H1 (cell line): ENCODE results near the gene PRDM15. TPM values are rescaled to one million over a fixed set of nuclear protein-coding genes. Genes with fewer than 3 reads are reported as not detected.

Experiments used
- CTCF ChIA-PET: fragments of 300-600 bp; sonication (Branson Sonifier 250); formaldehyde crosslinking; loops from one replicate; lab custom pipeline; 2021; ENCODE audit not compliant: partially characterized antibody; lab: Charles Lee
- POLR2A ChIA-PET: fragments of 300-600 bp; sonication (Branson Sonifier 250); formaldehyde crosslinking; loops from one replicate; lab custom pipeline; 2021; ENCODE audit warnings: inconsistent platforms; ENCODE audit not compliant: partially characterized antibody; lab: Charles Lee
- DNase-seq, 2 experiments: peaks; one replicate each; pipeline versions ENCODE4 v3.0.0 to v3.0.0-alpha.2; 2010 to 2022; ENCODE audit warnings: low spot score in 2 of 2, low read depth in 1 of 2, mixed read lengths in 1 of 2
- FAIRE-seq: peaks from 2 replicates; lab custom pipeline; 2011; peaks lifted over from hg19 to GRCh38; lab: Jason Lieb, UNC
- H2AFZ ChIP-seq: 2 replicates; pipeline ENCODE4 v1.8.1; 2012; ENCODE audit warnings: low read length, inconsistent platforms
- H2AK5ac ChIP-seq: 2 replicates; pipeline ENCODE4 v1.6.1; 2013; ENCODE audit warnings: low read depth, low read length
- H2BK120ac ChIP-seq: replicated peaks from 2 replicates; pipeline ENCODE3; 2013; ENCODE audit warnings: low read depth, low read length, inconsistent platforms
- H2BK12ac ChIP-seq: 2 replicates; pipeline ENCODE4 v1.6.1; 2013; ENCODE audit warnings: low read depth, low read length
- H2BK15ac ChIP-seq: 2 replicates; pipeline ENCODE4 v1.6.1; 2013; ENCODE audit warnings: low read length
- H2BK20ac ChIP-seq: 2 replicates; pipeline ENCODE4 v1.6.1; 2013; ENCODE audit warnings: low read length
- H2BK5ac ChIP-seq: 2 replicates; pipeline ENCODE4 v1.6.1; 2013; ENCODE audit warnings: low read depth, low read length
- H3K14ac ChIP-seq: 2 replicates; pipeline ENCODE4 v1.6.1; 2013; ENCODE audit warnings: inconsistent platforms; ENCODE audit not compliant: insufficient read length
- H3K18ac ChIP-seq: 2 replicates; pipeline ENCODE4 v1.6.1; 2013; ENCODE audit warnings: low read length; ENCODE audit errors: extremely low read depth
- H3K23ac ChIP-seq: 2 replicates; pipeline ENCODE4 v1.6.1; 2013; ENCODE audit warnings: inconsistent platforms; ENCODE audit not compliant: insufficient read length
- H3K23me2 ChIP-seq: 2 replicates; pipeline ENCODE4 v1.6.1; 2013; ENCODE audit warnings: low read depth, low read length
- H3K27ac ChIP-seq: 2 replicates; pipeline ENCODE4 v1.6.1; 2011; ENCODE audit warnings: low read depth, low read length, inconsistent platforms
- H3K27me3 ChIP-seq, 4 experiments: replicated peaks in 1 of 4; 1 replicate in 1 of 4; 2 replicates in 3 of 4; pipeline versions ENCODE4 v1.6.1 to v1.8.1; 2011 to 2013; ENCODE audit warnings: low read length in 3 of 4, mild to moderate bottlenecking in 3 of 4, inconsistent platforms in 2 of 4, mixed read lengths in 2 of 4, moderate library complexity in 1 of 4; ENCODE audit not compliant: control insufficient read depth in 3 of 4, insufficient read depth in 3 of 4; ENCODE audit errors: extremely low read depth in 1 of 4
- H3K36me3 ChIP-seq, 4 experiments: 2 replicates each; pipeline versions ENCODE4 v1.6.1 to v1.8.1; 2011 to 2013; ENCODE audit warnings: mild to moderate bottlenecking in 4 of 4, low read length in 3 of 4, moderate library complexity in 2 of 4, control low read depth in 1 of 4, inconsistent platforms in 1 of 4; ENCODE audit not compliant: insufficient read depth in 4 of 4, control insufficient read depth in 2 of 4
- H3K4ac ChIP-seq: replicated peaks from 2 replicates; pipeline ENCODE3; 2013; ENCODE audit warnings: low read length, low read depth, mixed read lengths, inconsistent platforms; ENCODE audit not compliant: insufficient read length
- H3K4me1 ChIP-seq, 4 experiments: replicated peaks in 1 of 4; 1 replicate in 1 of 4; 2 replicates in 3 of 4; pipeline versions ENCODE4 v1.6.1 to v1.8.1; 2011 to 2013; ENCODE audit warnings: low read length in 3 of 4, inconsistent platforms in 2 of 4, mixed read lengths in 1 of 4; ENCODE audit not compliant: insufficient read depth in 4 of 4, control insufficient read depth in 3 of 4
- H3K4me2 ChIP-seq, 2 experiments: 2 replicates each; pipeline versions ENCODE4 v1.6.1 to v1.8.1; 2011 to 2013; ENCODE audit warnings: low read depth in 2 of 2, low read length in 2 of 2, control low read depth in 1 of 2, inconsistent platforms in 1 of 2, mild to moderate bottlenecking in 1 of 2; ENCODE audit not compliant: insufficient read depth in 1 of 2
- H3K4me3 ChIP-seq, 4 experiments: fragments of 200-600, 300-600 bp in 1 of 4; sonication (generic), shearing (Covaris generic), sonication (Bioruptor Twin) in 1 of 4; 2 replicates each; pipeline versions ENCODE4 v1.5.1 to v1.8.1; 2011 to 2016; ENCODE audit warnings: low read length in 4 of 4, low read depth in 3 of 4, control low read depth in 2 of 4, inconsistent platforms in 2 of 4, mild to moderate bottlenecking in 2 of 4, mixed read lengths in 1 of 4, moderate library complexity in 1 of 4; ENCODE audit not compliant: insufficient read depth in 2 of 4; ENCODE audit errors: extremely low read depth in 1 of 4
- H3K56ac ChIP-seq: replicated peaks from 2 replicates; pipeline ENCODE3; 2013; ENCODE audit warnings: low read depth, mild to moderate bottlenecking, mixed read lengths, low read length, inconsistent platforms; ENCODE audit not compliant: insufficient read length
- H3K79me1 ChIP-seq: 2 replicates; pipeline ENCODE4 v1.6.1; 2013; ENCODE audit warnings: low read depth, low read length, control low read depth
- H3K79me2 ChIP-seq, 2 experiments: 2 replicates each; pipeline versions ENCODE4 v1.6.1 to v1.8.1; 2012 to 2013; ENCODE audit warnings: low read length in 2 of 2, mild to moderate bottlenecking in 2 of 2, inconsistent platforms in 1 of 2; ENCODE audit not compliant: insufficient read depth in 2 of 2, control insufficient read depth in 1 of 2
- H3K9ac ChIP-seq, 4 experiments: replicated peaks in 1 of 4; 1 replicate in 1 of 4; 2 replicates in 3 of 4; pipeline versions ENCODE4 v1.6.1 to v1.8.1; 2011 to 2013; ENCODE audit warnings: low read depth in 3 of 4, low read length in 3 of 4, control low read depth in 2 of 4, mild to moderate bottlenecking in 2 of 4, moderate library complexity in 2 of 4, inconsistent platforms in 1 of 4; ENCODE audit errors: extremely low read depth in 1 of 4
- H3K9me3 ChIP-seq, 2 experiments: 2 replicates each; pipeline versions ENCODE4 v1.6.1 to v1.8.1; 2012 to 2013; ENCODE audit warnings: mild to moderate bottlenecking in 2 of 2, moderate library complexity in 2 of 2, control low read depth in 1 of 2, inconsistent platforms in 1 of 2, low read depth in 1 of 2, low read length in 1 of 2, mixed read lengths in 1 of 2; ENCODE audit not compliant: insufficient read depth in 2 of 2
- H4K20me1 ChIP-seq, 2 experiments: replicated peaks in 1 of 2; 2 replicates each; pipeline versions ENCODE3 to v1.8.1; 2011 to 2013; ENCODE audit warnings: inconsistent platforms in 2 of 2, low read length in 2 of 2, mild to moderate bottlenecking in 1 of 2; ENCODE audit not compliant: insufficient read depth in 2 of 2, control insufficient read depth in 1 of 2
- H4K5ac ChIP-seq: 2 replicates; pipeline ENCODE4 v1.6.1; 2013; ENCODE audit warnings: low read length, low read depth, mixed read lengths, inconsistent platforms; ENCODE audit not compliant: insufficient read length
- H4K8ac ChIP-seq: 2 replicates; pipeline ENCODE4 v1.8.0; 2013; ENCODE audit warnings: mild to moderate bottlenecking, moderate library complexity, low read length, inconsistent platforms; ENCODE audit not compliant: insufficient read depth; ENCODE audit errors: extremely low read depth
- H4K91ac ChIP-seq: replicated peaks from 2 replicates; pipeline ENCODE3; 2013; ENCODE audit warnings: low read length, mixed read lengths, inconsistent platforms; ENCODE audit not compliant: insufficient read length
- ASH2L ChIP-seq: fragments of 200-600, 300-600 bp; sonication (generic); IDR thresholded peaks from one replicate; pipeline ENCODE4 v1.7.1; 2017; ENCODE audit warnings: low read length
- NRF1 ChIP-seq: IDR thresholded peaks from 2 replicates; pipeline ENCODE4 v1.6.1; 2011; ENCODE audit warnings: mild to moderate bottlenecking, low read depth, low read length, improper control_type of control experiment
- WGBS, 2 experiments: shearing (Covaris generic) in 1 of 2; methylation state at CpG; one replicate each; pipeline versions ENCODE4 v1.1.6 to v1.1.7; 2013 to 2015; ENCODE audit warnings: low lambda C conversion rate in 2 of 2, mixed read lengths in 2 of 2, inconsistent platforms in 1 of 2, low coverage in 1 of 2, missing lambda C conversion rate in 1 of 2; ENCODE audit not compliant: insufficient replicate concordance in 2 of 2, insufficient coverage in 1 of 2, insufficient read length in 1 of 2; ENCODE audit errors: extremely low coverage in 1 of 2, missing lambda C conversion rate in 1 of 2; 5-methylcytosine and 5-hydroxymethylcytosine counted together
- polyA plus RNA-seq, 7 experiments: library from polyadenylated mRNA; depleted of rRNA in 3 of 7; stranded (reverse) in 5 of 7; unstranded in 2 of 7; fragments of >200 nt in 5 of 7; fragments of 200-250 nt in 2 of 7; gene quantifications; 1 replicate in 5 of 7; 2 replicates in 1 of 7; 4 replicates in 1 of 7; pipeline versions ENCODE4 v1.2.1 to v1.2.3, GENCODE V29; 2011 to 2013; ENCODE audit warnings: missing spikeins in 2 of 7, mixed read lengths in 2 of 7
- total RNA-seq: library from RNA; stranded (reverse); fragmentation: NEBNext Ultra II Directional; extraction: Animal tissue kit (Norgen Biotek cat#: 25700); gene quantifications from 2 replicates; pipeline ENCODE4 v1.2.1, GENCODE V29; 2021

The PRDM15 gene
- total and polyA plus RNA-seq, 2 of the 8 experiments (the other 6 are each of a cell fraction or from before 2014, with no cell fraction given): 9.7 to 10.5 TPM

DNA sequence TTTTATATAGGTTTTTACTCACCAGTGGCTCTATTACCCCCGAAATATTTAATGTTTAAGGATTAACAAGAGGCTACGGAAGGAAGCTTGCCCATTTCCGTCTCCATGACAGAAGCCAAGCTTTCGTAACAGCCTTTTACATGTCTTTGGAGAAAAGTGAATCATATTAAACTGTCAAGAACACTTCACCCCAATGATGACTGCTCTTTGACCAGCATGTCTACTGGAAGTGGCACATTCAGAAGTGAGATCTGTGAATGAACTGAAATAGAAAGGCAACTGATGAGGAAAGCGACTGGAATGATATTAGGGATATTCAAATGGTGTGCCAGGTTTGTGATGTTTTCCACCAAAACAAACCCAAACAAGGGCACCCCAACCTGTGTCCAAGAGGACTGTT is 8.5 kb upstream of the PRDM15 start:
- no peak for FAIRE-seq
- Histone ChIP-seq H2BK120ac (no peak overlapping the region), H3K23me2 (no peaks in the 10 kb centered on the region), H3K4me1 (peaks cover 0 to 11% (median 4%) of the 10 kb centered on the region in 4 experiments; a peak in 4 of 7 replicates), H2BK5ac (no peak overlapping the region), H3K79me1 (no peaks in the 10 kb centered on the region), H3K79me2 (no peaks in the 10 kb centered on the region), H3K27me3 (no peaks in the 10 kb centered on the region), H3K4me2 (no peak overlapping the region), H4K8ac (no peak overlapping the region), H3K56ac (no peak overlapping the region), H2BK12ac (no peak overlapping the region), H3K23ac (no peak overlapping the region), H3K27ac (no peak overlapping the region), H2AK5ac (no peak overlapping the region), H2AFZ (no peak overlapping the region), H3K14ac (no peak overlapping the region), H4K91ac (no peak overlapping the region), H3K9me3 (no peaks in the 10 kb centered on the region), H3K36me3 (no peaks in the 10 kb centered on the region), H3K9ac (no peak overlapping the region), H4K5ac (no peak overlapping the region), H3K4ac (no peak overlapping the region), H3K4me3 (no peak overlapping the region), H2BK20ac (no peak overlapping the region), H2BK15ac (no peak overlapping the region), H4K20me1 (peaks cover 0 to 2% of the 10 kb centered on the region in 2 experiments), H3K18ac (no peak overlapping the region)
- ChIA-PET CTCF (no interaction called here), POLR2A (interaction anchor here (1.8 kb wide), 1 partner anchor 8 kb away, joined by 6 read pairs; no protein-coding TSS in a partner anchor)
- WGBS, 2 experiments: 92% methylated on average over 5 of the region's 5 CpGs; no CpG with 5 or more reads in 1 of the 2 experiments
- DNase-seq: no peak
- TF ChIP-seq ASH2L (no peak), NRF1 (no peak)
